SK-N-SH (cell line): Measurements from ENCODE around the gene GSG1L.

Source experiments
- CTCF ChIP-seq: fragments of 200-600 bp; sonication (generic); IDR thresholded peaks from 2 replicates; pipeline ENCODE4 v1.6.1; 2017; ENCODE audit warnings: antibody characterized with exemption, mild to moderate bottlenecking, moderate library complexity
- FOXJ3 ChIP-seq: sonication (generic); formaldehyde crosslinking; IDR thresholded peaks from 2 replicates; pipeline ENCODE4 v1.5.1; 2020; ENCODE audit warnings: mild to moderate bottlenecking, missing genetic modification reagents
- GATA2 ChIP-seq: sonication (generic); formaldehyde crosslinking; IDR thresholded peaks from 2 replicates; pipeline ENCODE4 v1.5.0; 2020; ENCODE audit warnings: mild to moderate bottlenecking, missing genetic modification reagents
- RXRA ChIP-seq: IDR thresholded peaks from 2 replicates; pipeline ENCODE4 v1.4.0; 2012; ENCODE audit warnings: low read depth, mild to moderate bottlenecking, borderline replicate concordance
- SIN3A ChIP-seq: IDR thresholded peaks from 2 replicates; pipeline ENCODE4 v1.6.1; 2012; ENCODE audit warnings: low read depth, mild to moderate bottlenecking, low read length, moderate library complexity, borderline replicate concordance
- TAF1 ChIP-seq: IDR thresholded peaks from 2 replicates; pipeline ENCODE4 v1.6.1; 2012; ENCODE audit warnings: low read depth, mild to moderate bottlenecking, low read length, moderate library complexity, borderline replicate concordance

DNA sequence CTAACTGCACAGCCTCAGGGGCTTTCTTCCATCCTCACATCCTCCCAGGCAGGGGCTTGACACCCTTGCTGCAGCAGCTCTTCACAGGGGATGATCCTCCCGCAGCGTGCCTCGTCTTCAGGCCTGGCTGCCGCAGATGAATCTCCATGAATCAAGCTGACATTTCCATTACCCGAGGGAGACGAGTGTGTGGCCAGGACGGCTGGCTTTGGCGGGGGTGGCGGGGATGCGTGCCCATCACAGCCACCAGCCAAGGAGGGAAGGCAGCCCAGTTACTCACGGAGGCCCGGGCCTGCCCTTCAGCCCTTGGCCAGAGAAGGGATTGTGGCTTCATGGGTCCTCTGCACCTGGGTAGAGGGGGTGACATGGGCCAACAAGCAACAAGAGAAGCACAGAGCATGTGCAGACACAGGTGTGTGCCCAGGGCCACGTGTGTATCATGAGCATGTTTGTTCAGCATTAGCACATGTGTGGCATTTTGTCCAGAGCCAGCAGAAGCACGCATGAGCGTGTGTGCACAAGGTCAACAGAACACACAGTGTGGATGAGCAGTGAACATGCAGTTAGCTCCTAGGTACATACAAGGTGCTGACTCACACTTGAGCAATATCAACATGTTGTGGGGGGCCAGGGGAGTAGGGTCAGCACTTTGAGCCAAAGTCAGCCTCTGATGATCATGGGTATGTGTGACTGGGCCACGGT, 277.1 kb downstream of the GSG1L start:
- TF ChIP-seq FOXJ3 (no peak), GATA2 (CRISPR knock-in tag) (no peak), CTCF (no peak), SIN3A (no peak), RXRA (no peak), TAF1 (no peak)
